ENCODE measurements around the gene TUBG1. TPM values are rescaled to one million over a fixed set of nuclear protein-coding genes. Genes with fewer than 3 reads are reported as not detected.

TUBG1 gene
- 51.7 and 52.1 TPM in 2 replicates for total RNA-seq (2014; rRNA removed; shearing (Covaris generic))
- 121 and 131 TPM in 2 replicates for polyA plus RNA-seq (2015; cell fraction: cytosol; rRNA removed)
- 77.3 and 101 TPM in 2 replicates for polyA plus RNA-seq (2015; cell fraction: nucleus; rRNA removed)

DNA sequence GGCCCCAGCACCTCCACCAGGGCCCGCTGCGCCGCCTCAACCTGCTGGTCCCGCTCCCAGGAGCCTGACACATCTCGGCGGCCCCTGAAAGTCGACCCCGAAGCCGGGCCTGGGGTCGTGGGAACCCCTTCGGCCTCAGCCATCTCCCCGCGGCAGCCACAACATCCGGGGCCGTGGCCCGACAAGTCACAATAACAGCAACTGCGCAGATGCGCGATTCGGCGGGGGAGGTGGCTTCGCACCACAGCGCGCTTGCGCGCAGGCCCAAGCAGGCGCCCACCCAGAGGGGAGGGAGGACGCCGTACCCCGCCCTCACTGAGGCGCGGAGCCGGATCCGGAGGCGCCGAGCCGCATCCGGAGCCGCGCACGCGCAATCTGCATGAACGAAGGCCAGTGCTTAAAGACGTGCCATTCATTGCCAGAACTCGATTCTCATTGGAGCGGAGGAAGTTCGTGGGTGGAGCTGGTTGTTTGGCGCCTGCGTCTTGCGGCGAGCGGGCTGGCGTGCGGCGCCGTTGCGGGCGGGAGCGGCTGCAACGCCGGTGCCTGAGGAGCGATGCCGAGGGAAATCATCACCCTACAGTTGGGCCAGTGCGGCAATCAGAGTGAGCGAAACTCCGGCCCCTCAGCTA is at the start of gene TUBG1, which contains the start of gene RETREG3:
Gene TUBG1, plus strand, starts transcription at position 502 of the 632 bp plus-strand sequence. Its CDS starts 55 bp downstream, at position 557.
Gene RETREG3, minus strand, starts transcription at position 193 of the 632 bp plus-strand sequence. Its CDS starts 50 bp downstream, at position 143.
- peak; percentile 99 for DNase-seq (ENCODE audit: low read depth, low spot score)
- in situ Hi-C loops (cut with HindIII; ENCODE audit: low pct_unique_long_range_greater_than_20kb, low sequenced_read_pairs) = no loop called here

DNA sequence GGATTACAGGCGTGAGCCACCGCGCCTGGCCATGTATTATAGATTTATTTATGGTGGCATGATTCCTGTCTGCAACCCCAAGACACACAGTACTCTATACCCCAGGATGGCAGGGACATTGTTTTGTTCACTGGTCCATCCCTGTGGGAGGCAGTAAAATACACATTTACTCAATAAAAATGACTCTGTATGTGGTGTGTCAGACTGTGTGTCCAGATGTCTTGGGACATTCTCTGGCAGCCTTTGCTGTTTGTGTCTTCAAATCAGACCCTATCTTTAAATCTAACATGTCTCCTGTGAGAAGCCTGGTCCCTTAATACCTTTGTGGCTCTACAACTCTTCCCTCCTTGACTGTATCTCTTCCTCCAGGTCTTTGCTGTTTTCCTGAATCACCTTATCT is 49.2 kb upstream of the TUBG1 start:
- in situ Hi-C loops (cut with HindIII; ENCODE audit: low pct_unique_long_range_greater_than_20kb, low sequenced_read_pairs) = no loop called here
- no peak for DNase-seq (ENCODE audit: low read depth, low spot score)

DNA sequence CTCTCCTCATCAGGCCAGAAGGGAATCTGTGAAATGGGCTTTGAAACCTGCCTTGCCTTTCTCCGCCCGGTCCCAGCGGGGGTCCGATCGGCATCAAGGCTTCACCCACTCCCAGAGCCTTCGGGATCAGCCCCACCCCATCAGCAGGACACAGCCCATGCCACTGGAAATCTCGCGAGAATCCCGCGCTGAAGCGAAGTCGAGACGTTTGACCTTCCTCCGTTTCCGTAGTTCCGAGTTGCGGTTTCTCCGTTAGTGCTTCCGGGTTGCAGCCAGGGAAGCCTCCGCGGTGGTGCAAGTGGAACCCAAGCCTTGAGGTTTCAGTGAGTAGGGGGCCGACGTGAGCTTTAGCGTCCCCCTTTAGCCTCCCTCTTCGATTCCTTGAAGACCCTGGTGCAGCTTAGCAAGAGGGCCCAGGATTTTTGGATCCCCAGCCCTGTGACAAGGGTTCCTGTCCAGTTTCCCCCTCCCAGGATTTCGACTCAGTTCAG is 47.5 kb upstream of the TUBG1 start, which contains the start of gene COASY:
Gene COASY, plus strand, starts transcription at position 252 of the 491 bp plus-strand sequence. CDS start 475 bp downstream, outside the sequence.
- in situ Hi-C loops (cut with HindIII; ENCODE audit: low pct_unique_long_range_greater_than_20kb, low sequenced_read_pairs) = no loop called here
- DNase-seq (ENCODE audit: low read depth, low spot score) = peak; percentile 98

DNA sequence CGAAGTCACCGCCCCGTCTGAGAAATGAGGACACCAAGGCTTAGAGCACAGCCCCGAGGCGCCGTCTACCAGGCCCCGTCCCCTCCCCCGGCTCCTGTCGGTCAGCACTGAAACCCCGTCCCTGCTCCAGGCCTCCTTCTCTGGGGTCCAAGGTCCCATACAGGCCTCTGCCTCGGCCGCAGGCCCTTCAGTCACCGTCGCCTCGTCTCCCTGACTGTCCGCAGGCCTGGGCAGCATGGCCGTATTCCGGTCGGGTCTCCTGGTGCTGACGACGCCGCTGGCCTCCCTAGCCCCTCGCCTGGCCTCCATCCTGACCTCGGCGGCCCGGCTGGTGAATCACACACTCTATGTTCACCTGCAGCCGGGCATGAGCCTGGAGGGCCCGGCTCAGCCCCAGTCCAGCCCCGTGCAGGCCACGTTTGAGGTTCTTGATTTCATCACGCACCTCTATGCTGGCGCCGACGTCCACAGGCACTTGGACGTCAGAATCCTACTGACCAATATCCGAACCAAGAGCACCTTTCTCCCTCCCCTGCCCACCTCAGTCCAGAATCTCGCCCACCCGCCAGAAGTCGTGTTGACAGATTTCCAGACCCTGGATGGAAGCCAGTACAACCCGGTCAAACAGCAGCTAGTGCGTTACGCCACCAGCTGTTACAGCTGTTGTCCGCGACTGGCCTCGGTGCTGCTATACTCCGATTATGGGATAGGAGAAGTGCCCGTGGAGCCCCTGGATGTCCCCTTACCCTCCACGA is 46.9 kb upstream of the TUBG1 start:
- DNase-seq (ENCODE audit: low read depth, low spot score) = no peak
- in situ Hi-C loops (cut with HindIII; ENCODE audit: low pct_unique_long_range_greater_than_20kb, low sequenced_read_pairs) = no loop called here

DNA sequence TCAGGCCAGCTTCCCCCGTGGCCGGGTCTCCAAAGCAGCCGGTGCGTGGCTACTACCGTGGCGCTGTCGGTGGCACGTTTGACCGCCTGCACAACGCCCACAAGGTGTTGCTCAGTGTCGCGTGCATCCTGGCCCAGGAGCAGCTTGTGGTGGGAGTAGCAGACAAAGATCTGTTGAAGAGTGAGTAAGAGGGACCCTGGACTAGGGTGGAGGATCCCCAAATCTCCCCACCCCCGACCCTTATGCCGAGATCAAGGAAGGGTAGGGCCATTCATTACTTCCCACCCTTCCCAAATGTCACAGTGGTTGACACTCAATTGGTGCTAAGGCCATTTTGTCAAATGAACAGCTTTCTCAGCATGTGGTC is 46.4 kb upstream of the TUBG1 start:
- in situ Hi-C loops (cut with HindIII; ENCODE audit: low pct_unique_long_range_greater_than_20kb, low sequenced_read_pairs) = no loop called here
- no peak for DNase-seq (ENCODE audit: low read depth, low spot score)

DNA sequence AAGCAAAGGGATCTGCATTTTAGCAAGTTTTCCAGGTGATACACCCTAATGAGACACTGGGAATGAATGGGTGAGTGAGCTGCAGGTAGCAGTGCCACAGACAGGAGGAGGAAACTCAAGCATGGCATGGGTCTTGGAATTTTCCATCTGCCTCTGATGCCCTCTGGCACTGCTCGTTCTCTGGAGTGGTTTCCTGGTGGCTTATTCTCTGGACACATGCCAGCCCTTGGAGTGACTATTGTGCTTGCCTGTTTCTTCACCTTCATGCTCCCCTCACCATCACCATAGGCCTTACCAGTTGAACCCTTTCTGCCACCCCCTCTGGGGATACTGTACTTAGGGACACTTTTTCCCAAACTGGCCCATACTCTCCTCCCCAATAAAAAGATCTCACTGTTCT is 45.9 kb upstream of the TUBG1 start:
- DNase-seq (ENCODE audit: low read depth, low spot score) = no peak
- in situ Hi-C loops (cut with HindIII; ENCODE audit: low pct_unique_long_range_greater_than_20kb, low sequenced_read_pairs) = no loop called here

DNA sequence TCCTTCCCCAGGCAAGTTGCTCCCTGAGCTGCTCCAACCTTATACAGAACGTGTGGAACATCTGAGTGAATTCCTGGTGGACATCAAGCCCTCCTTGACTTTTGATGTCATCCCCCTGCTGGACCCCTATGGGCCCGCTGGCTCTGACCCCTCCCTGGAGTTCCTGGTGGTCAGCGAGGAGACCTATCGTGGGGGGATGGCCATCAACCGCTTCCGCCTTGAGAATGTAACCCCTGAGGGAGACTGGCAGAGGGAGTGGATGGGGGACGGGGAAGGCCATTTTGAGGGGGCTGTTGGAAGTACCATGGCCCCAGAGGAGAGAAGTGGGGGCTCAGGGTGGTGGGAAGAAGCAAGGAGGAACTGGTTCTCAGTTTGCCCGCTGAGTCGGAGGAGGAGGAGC is 45.5 kb upstream of the TUBG1 start:
- DNase-seq (ENCODE audit: low read depth, low spot score) = no peak
- in situ Hi-C loops (cut with HindIII; ENCODE audit: low pct_unique_long_range_greater_than_20kb, low sequenced_read_pairs) = no loop called here

DNA sequence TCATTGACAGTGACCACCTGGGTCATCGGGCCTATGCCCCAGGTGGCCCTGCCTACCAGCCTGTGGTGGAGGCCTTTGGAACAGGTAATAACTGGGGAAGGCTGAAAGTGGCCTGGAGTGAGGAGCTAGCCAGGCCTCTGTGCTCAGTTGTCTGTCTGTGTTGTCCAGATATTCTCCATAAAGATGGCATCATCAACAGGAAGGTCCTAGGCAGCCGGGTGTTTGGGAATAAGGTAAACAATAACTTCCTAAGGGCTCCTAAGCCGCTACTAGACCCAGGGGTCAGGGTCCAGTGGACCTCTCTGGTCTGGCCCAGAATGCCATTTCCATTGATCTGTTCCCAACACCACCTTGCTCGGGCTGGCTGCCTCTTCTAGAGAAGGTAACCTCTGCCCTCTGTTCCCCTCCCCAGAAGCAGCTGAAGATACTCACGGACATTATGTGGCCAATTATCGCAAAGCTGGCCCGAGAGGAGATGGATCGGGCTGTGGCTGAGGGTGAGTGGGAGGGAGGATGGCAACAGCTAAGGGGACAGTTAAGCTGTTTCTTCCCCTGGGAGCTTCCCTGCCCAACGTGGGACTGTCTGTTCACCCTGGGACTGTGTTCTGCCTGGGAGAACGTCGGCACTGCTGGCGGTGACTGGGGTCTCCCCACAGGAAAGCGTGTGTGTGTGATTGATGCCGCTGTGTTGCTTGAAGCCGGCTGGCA is 44.5 kb upstream of the TUBG1 start:
- in situ Hi-C loops (cut with HindIII; ENCODE audit: low pct_unique_long_range_greater_than_20kb, low sequenced_read_pairs) = no loop called here
- no peak for DNase-seq (ENCODE audit: low read depth, low spot score)

DNA sequence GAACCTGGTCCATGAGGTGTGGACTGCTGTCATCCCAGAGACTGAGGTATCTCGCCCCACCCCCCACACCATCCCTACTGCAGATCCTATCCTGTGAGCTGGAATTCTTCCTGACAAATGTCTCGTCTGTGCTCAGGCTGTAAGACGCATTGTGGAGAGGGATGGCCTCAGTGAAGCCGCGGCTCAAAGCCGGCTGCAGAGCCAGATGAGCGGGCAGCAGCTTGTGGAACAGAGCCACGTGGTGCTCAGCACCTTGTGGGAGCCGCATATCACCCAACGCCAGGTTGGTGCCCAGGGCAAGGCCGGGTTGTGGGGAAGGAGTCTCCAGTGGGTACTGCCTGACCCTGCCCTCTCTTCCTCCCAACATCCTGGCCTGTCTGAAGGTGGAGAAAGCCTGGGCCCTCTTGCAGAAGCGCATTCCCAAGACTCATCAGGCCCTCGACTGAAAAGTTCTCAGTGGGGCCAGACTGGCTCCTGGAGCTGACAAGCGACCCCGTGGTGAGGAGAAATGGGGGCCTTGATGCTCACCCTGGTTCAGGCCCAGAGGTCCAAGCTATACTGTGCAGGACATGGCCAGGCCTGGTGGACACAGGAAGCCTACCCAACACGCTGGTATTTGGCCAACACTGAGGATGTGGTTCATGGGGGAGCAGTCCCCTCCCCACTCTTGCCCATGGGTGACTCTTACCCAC is 43.8 kb upstream of the TUBG1 start:
- in situ Hi-C loops (cut with HindIII; ENCODE audit: low pct_unique_long_range_greater_than_20kb, low sequenced_read_pairs) = no loop called here
- DNase-seq (ENCODE audit: low read depth, low spot score) = no peak

DNA sequence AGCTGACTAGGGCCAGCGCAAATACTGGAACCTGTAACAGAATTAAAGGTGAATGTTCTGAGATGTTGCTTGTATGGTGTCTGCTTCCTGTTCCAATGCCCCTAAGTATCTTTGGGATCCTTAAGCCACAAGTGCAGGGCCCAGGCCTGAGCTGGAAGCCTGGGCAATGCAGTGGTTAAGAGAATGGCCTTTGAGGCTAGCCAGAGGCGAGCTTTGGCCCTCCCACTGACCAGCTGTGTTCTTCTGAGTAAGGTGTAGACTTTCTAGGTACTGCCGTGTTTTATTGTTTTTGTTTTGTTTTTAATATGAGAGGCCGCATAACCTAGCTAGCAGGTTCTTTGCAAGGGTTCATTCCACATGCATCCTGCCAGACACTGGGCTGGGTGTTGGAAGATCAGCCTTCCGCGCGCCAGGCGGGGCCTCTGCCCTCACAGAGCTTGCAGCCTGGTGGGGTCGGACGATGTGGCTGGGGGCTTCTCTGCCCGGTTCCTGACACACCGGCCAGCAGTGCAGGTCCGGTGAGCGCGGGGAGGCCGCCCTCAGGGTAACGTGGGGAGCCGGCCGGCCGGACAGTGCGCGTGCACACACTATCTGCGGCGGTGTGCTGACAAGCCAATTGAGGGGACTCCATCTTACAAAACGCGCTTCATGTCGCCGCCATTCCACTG is 43.1 kb upstream of the TUBG1 start:
- in situ Hi-C loops (cut with HindIII; ENCODE audit: low pct_unique_long_range_greater_than_20kb, low sequenced_read_pairs) = no loop called here
- DNase-seq (ENCODE audit: low read depth, low spot score) = no peak

DNA sequence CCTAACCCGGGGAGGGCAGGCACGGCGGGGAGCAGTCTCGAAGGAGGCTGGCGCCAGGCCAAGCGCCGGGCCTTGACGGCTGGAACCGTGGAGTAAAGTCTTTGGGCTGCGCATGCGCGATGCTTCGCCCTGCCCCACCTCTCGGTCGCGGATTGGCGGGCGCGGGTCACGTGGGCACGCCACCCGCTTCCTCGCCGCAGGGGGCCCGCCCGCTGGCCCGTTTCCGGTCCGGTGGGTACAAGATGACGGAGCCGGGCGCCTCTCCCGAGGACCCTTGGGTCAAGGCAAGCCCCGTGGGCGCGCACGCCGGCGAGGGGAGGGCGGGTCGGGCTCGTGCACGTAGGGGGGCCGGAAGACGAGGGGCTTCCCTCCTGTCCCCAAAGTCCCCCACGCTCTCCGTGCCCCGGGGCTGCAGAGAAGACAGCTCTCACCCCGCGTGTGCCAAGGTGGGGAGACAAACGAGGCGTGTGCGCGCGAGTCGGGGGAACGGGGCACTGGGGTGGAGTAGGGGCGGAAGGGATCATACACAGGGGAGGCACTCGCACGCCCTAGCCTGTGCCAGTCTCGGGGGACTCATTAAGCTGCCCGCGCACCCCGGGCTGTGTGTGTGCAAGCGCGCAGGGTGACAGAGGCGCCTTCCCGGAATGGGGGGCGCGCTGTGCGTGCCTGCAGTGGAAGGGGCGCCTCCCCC is 42.5 kb upstream of the TUBG1 start, which contains the start of gene MLX:
Gene MLX, plus strand, starts transcription at position 218 of the 691 bp plus-strand sequence. Its CDS starts 25 bp downstream, at position 243.
- in situ Hi-C loops (cut with HindIII; ENCODE audit: low pct_unique_long_range_greater_than_20kb, low sequenced_read_pairs) = no loop called here
- DNase-seq (ENCODE audit: low read depth, low spot score) = peak; percentile 91

DNA sequence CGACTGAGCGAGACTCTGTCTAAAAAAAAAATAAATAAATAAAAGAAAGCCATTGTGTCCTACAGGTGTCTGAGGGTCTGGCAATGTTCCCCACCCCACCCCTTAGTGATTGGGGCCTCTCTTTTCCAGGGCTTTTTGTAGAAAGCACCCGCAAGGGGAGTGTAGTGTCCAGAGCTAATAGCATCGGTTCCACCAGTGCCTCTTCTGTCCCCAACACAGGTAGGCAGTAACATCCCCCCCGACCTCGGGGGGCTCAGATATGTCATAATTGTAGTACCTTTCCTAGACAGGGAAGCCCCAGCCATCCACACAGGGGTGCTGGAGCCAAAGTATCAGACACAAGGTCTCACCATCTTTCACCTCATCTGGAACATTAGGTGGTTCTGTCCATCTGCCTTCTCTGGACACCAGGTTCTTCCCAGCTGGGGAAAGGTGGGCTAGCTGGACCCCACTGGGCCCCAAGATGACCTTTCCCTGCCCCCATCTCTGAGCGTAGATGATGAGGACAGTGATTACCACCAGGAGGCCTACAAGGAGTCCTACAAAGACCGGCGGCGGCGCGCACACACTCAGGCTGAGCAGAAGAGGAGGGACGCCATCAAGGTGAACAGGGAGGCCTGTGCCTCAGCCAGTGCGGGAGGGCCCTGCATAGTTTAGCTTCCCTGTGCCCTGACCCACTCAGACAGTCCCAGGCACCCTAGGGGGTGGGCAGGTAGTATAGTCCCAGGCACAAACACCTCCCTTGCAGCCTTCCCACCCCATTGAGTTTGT is 41.0 kb upstream of the TUBG1 start:
- in situ Hi-C loops (cut with HindIII; ENCODE audit: low pct_unique_long_range_greater_than_20kb, low sequenced_read_pairs) = no loop called here

DNA sequence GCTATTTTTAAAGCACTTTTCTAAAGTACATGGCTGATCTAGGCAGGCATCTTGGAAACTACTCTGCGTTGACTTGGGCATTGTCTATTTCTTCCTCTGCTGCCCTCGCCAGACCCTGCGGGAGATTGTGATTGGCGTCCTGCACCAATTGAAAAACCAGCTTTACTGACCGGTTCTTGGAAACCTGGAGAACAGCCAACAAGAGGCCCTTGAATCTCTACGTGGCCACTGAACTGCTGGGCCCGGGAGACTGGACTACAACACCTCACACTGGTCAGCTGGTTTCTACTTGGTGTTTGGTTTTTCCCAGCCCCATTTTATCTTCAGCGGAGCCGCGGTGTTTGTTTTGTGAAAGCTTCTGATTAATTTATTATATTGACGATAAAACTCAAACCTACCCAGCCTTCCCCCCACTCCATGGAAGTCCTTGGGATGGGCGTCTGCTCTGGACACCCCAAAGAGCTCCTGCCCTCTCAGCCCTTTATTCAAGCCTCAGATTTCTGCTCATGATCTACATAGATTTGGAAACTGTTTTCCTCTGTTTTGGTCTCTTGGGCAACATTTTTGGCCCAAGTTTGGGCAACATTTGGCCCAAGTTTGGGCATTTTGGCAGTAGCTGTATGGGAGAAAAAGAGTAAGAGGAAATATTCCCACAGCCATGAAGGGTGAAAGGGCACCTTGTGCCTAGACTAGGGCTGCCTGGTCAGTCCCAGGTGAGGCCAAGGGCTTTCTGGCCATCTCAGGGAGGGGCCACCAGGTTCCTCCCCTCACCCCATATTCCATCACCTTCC is 37.9 kb upstream of the TUBG1 start:
- no peak for DNase-seq (ENCODE audit: low read depth, low spot score)
- in situ Hi-C loops (cut with HindIII; ENCODE audit: low pct_unique_long_range_greater_than_20kb, low sequenced_read_pairs) = no loop called here

More for the DNA sequence above, 41.0 kb upstream of the TUBG1 start:
- DNase-seq (ENCODE audit: low read depth, low spot score) = no peak

DNA sequence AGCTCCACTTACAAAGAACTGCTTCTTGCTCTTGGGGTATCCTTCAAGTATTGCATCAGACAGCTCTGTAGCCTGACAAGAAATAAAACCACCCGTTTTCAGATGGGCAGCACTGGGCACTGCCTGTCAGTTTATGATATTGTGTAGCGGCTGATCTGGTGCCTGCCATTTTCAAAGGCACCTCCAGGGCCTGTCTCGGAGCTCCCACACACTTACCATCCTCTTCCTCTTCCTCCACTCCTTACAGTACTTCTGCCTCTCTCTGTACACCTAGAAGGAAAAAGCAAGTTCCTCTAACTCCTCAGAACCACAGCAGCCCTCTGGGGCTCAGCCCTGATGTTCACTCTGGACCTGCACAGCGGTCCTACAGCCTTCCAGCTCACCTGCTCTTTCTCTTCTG is 36.4 kb upstream of the TUBG1 start:
- in situ Hi-C loops (cut with HindIII; ENCODE audit: low pct_unique_long_range_greater_than_20kb, low sequenced_read_pairs) = no loop called here
- DNase-seq (ENCODE audit: low read depth, low spot score) = no peak

DNA sequence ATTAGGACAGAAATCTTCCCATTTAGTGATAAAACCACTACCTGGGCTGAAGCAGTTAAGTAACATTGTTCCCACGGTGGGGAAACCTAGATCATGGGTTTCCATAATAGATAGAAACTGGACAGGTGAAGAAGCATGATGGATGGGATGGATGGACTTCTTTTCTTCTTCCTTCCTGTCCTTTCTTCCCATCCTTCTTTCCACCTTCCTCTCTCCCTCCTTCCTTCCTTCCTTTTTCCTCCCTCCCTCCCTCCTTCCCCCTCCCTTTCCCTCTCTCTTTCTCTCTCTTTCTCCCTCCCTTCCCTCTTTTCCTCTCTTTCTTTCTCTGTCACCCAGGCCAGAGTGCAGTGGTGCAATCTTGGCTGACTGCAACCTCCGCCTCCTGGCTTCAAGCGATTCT is 35.0 kb upstream of the TUBG1 start:
- in situ Hi-C loops (cut with HindIII; ENCODE audit: low pct_unique_long_range_greater_than_20kb, low sequenced_read_pairs) = no loop called here
- no peak for DNase-seq (ENCODE audit: low read depth, low spot score)

All from SK-MEL-5 (cell line).